Measurements from ENCODE around the gene SIGLECL1.

SIGLECL1 gene

DNA sequence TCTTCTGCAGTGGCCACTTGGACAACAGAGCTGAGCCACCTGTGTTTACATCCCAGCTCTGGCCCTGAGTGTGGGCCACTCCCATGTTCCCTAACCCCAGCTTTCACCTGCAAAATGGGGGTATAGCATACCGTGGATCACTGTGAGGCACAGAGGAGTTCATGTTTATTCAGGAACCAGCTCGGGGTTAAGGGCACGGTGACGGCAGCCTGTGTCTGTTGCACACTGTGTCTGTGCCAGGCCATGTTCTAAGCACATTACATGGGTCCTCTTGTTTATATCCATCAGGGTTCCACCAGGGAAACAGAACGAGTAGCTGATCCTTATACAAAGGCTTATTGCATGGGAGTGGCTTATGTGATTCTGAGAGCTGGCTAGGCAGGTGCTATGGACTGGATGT lies 46.5 kb downstream of the SIGLECL1 start:
- no peak for DNase-seq

- DNase-seq: no peak
Observed at GRCh38 chr19:51301266-51301665, 50.4 kb downstream of the SIGLECL1 start.

DNA sequence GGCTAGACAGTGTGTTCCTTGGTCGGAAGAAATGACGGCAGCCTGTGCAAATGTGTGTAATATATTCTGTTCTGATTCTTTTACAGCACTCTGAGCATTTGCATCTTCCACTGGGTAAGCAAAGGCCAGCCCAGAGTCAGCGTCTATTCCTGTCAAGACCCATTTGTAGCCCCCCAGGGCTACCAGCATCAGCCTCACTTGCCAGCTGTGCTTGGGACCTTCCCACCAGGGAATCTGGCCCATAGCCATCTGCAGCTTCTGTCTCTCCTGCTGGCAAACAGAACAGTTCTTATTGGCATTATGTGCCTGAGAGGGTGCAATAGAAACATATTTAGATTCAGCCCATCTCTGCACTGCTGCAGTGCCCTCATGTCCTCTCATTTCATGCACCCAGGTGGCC lies 54.6 kb downstream of the SIGLECL1 start:
- DNase-seq: no peak

DNA sequence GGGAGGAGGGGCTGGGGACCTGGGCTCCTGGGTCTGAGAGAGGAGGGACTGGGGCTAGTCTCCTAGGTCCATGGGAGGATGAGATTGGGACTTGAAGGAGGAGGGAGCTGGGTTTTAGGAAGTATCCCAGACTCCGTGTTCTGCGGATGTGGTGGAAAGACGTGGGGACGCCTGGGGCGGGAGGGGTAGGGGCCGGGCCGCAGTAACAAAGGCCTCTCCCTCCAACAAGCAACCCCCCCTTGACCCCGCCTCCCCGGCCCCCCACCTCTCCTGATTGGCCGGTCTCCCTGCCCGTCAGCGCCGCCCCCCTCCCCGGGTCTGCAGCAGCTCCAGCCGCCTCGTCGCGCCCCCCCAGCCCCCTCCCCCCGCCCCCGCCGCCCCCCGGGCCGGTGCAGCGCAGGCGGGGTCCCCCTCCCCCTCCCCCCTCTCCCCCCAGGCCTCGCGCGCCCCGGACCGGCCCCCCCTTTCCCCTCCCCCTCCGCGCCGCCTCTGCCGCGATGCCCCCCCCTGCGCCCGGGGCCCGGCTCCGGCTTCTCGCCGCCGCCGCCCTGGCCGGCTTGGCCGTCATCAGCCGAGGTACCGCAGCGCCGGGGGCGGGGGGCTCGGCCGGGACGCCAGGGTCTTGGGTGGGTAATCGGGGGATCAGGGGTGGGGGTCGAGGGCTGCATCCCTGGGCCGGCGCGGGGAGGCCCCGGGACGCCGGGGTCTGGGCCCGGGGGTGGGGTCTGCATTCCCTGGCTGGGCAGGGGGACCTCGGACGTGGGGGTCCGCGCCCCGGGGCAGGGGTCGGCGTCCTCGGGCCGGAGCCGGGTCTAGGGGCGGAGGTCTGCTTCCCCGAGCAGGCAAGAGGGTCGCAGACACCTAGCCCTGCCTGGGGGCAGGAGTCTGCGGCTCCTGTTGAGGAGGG lies 60.7 kb downstream of the SIGLECL1 start, which contains the start of gene IGLON5:
IGLON5 (plus strand) TSS at position 294 of the 907 bp plus-strand sequence; CDS start at position 498, 204 bp downstream.
- no peak for DNase-seq

DNA sequence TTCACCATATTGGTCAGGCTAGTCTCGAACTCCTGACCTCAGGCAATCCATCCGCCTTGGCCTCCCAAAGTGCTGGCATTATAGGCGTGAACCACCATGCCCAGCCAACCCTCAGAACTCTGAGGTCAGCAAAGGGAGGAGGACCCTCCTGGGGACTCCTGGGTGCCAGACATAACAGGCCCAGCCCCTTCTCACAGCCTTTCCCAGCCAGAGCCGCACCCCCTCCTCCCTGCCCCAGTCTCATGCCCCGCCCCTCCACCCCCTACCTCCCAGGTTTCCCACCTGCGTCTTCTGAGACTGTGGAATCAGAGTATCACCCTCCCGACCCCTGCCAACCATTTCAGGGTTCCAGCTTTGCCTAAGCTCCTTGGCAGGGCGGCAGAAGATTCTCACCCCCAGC lies 65.8 kb downstream of the SIGLECL1 start:
- DNase-seq: no peak

DNA sequence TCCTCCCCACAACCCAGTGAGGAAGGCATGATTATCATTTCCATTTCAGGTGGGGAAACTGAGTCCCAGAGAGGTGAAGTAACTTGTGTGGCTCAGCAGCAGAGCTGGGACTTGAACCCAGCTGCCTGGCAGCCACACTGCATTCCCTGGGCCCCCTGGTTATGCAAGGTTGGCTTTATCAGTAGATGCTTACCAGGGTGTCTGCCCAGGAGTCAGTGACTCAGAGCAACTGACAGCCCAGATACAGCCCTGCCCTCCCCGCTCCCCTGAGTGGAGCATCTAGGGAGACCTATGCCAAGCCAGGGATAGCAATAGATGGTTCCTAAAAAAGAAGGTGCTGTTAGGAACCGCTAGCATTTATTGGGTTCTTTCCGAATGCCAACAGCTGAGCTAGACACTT lies 66.5 kb downstream of the SIGLECL1 start:
- DNase-seq: no peak

- DNase-seq: no peak
Observed at GRCh38 chr19:51317968-51318367, 67.1 kb downstream of the SIGLECL1 start.

Measured in Kasumi-1 (cell line).